ENCODE measurements around the gene LMBR1L. TPM values are rescaled to one million over a fixed set of nuclear protein-coding genes. Genes with fewer than 3 reads are reported as not detected.

LMBR1L gene
- total and polyA plus RNA-seq, 2 of the 13 experiments (the other 11 are each of a cell fraction or from before 2014, with no cell fraction given): 12.2 to 65.9 TPM

GRCh38 chr12:49098035-49098451 is 12.6 kb downstream of the LMBR1L start:
- Histone ChIP-seq H3K27ac (ENCODE audit: extremely low read length, insufficient read depth, low read length) (no peak overlapping the region), H3K79me2 (ENCODE audit: insufficient read depth, low read length) (no peaks in the 10 kb centered on the region), H3K4me1 (ENCODE audit: insufficient read depth, low read length) (peaks cover 11% of the 10 kb centered on the region; the same call in 1 of the 2 replicates), H3K9me3 (ENCODE audit: low read length) (no peaks in the 10 kb centered on the region), H3K4me3 (replicated peaks in 1 of 3; ENCODE audit: insufficient read depth in 1 of 3, low read depth in 2 of 3, low read length in 3 of 3) (no peak overlapping the region), H2AFZ (ENCODE audit: low read length) (no peak overlapping the region), H3K9ac (ENCODE audit: insufficient read depth, low read depth, low read length) (no peak overlapping the region), H3K27me3 (ENCODE audit: control insufficient read depth in 1 of 2, insufficient read depth in 2 of 2, low read length in 2 of 2) (peaks cover 3 to 20% of the 10 kb centered on the region in 2 experiments; a peak in 4 of 5 replicates), H3K36me3 (replicated peaks in 1 of 2; ENCODE audit: control insufficient read depth in 1 of 2, insufficient read depth in 2 of 2, low read length in 2 of 2) (peaks cover 9 to 34% of the 10 kb centered on the region in 2 experiments; a peak in 4 of 5 replicates), H3K4me2 (ENCODE audit: low read depth, low read length) (no peak overlapping the region), H4K20me1 (ENCODE audit: insufficient read depth, low read length) (peaks cover 5% of the 10 kb centered on the region; the same call in 1 of the 2 replicates)
- no TSS peak for BruUV-seq (replicated peaks)
- in situ Hi-C loops (cut with HindIII; ENCODE audit: extremely low pct_ligation_motif_present, low pct_unique_long_range_greater_than_20kb): no loop called here
- intact Hi-C loops (cut with micrococcal nuclease; ENCODE audit: unreplicated experiment): loop anchor here (1.0 kb wide), 1 partner anchor 34 kb away; no protein-coding TSS in a partner anchor
- FAIRE-seq (peak; percentile 55), ATAC-seq (peak; percentile 65), DNase-seq (ENCODE audit: low spot score) (peak; percentile 28)
- CTCF ChIA-PET (ENCODE audit: low intra/inter-chr PET ratio, low total read pairs): interaction anchor here (1.3 to 1.5 kb wide), 2 partner anchors 10 to 34 kb away, joined by 6 to 9 read pairs; no protein-coding TSS in a partner anchor
- WGBS (ENCODE audit: low lambda C conversion rate): 43% methylated on average over 4 of the region's 4 CpGs
- POLR2A ChIA-PET: interaction anchor here (1.2 kb wide), 1 partner anchor 28 kb away, joined by 3 read pairs; the partner anchor contains the start of gene RHEBL1
- TF ChIP-seq MAF1 (CRISPR knock-in tag; IDR thresholded peaks at IDR 0.05; ENCODE audit: borderline replicate concordance) (no peak), HNF4A (CRISPR knock-in tag; IDR thresholded peaks at IDR 0.05) (no peak), ZBTB25 (CRISPR knock-in tag; IDR thresholded peaks at IDR 0.05) (no peak), POGZ (CRISPR knock-in tag; IDR thresholded peaks at IDR 0.05) (no peak), GTF2F1 (IDR thresholded peaks at IDR 0.05; ENCODE audit: low read length) (no peak), HMGXB4 (CRISPR knock-in tag; IDR thresholded peaks at IDR 0.05; ENCODE audit: borderline replicate concordance in 1 of 2, low read depth in 1 of 2) (0 out of 4 replicates have a peak, but pooled peaks of 1 of the 2 experiments have one; percentile 35), ZNF704 (CRISPR knock-in tag; IDR thresholded peaks at IDR 0.05; ENCODE audit: borderline replicate concordance) (no peak), TFAP4 (IDR thresholded peaks at IDR 0.05; ENCODE audit: borderline replicate concordance, low read depth) (no peak), SMARCE1 (IDR thresholded peaks at IDR 0.05; ENCODE audit: borderline replicate concordance) (no peak), SETDB1 (CRISPR knock-in tag; IDR thresholded peaks at IDR 0.05; ENCODE audit: borderline replicate concordance) (no peak), MIER2 (CRISPR knock-in tag; IDR thresholded peaks at IDR 0.05) (no peak), XRCC5 (optimal IDR thresholded peaks at IDR 0.05; ENCODE audit: low read length) (peak; percentile 47)
- TF ChIP-seq, protein P1, sequence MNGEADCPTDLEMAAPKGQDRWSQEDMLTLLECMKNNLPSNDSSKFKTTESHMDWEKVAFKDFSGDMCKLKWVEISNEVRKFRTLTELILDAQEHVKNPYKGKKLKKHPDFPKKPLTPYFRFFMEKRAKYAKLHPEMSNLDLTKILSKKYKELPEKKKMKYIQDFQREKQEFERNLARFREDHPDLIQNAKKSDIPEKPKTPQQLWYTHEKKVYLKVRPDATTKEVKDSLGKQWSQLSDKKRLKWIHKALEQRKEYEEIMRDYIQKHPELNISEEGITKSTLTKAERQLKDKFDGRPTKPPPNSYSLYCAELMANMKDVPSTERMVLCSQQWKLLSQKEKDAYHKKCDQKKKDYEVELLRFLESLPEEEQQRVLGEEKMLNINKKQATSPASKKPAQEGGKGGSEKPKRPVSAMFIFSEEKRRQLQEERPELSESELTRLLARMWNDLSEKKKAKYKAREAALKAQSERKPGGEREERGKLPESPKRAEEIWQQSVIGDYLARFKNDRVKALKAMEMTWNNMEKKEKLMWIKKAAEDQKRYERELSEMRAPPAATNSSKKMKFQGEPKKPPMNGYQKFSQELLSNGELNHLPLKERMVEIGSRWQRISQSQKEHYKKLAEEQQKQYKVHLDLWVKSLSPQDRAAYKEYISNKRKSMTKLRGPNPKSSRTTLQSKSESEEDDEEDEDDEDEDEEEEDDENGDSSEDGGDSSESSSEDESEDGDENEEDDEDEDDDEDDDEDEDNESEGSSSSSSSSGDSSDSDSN (CRISPR knock-in tag; IDR thresholded peaks at IDR 0.05): no peak; the same call in 1 of the 2 replicates
